ENCODE measurements around the gene TRAPPC12.

DNA sequence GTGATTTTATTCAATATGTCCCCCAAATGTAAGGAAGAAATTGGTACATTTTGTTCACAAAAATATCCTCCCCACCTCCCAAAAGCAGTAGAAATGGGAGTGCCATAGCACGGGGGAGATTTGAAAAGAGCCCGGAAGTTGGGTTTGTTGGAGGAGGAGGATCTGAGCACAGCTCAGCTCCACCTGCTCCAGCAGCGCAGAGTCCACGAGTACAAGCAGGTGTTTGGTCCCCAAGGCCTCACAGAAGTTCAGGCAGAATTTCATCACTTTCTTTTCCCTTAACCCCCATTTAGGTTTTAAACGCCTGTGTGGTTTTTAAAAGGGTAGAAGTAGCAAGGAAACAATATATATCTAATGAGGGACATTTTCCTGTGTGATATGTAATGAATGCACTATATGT, 56.0 kb downstream of the TRAPPC12 start:
- TF ChIP-seq, protein P1, sequence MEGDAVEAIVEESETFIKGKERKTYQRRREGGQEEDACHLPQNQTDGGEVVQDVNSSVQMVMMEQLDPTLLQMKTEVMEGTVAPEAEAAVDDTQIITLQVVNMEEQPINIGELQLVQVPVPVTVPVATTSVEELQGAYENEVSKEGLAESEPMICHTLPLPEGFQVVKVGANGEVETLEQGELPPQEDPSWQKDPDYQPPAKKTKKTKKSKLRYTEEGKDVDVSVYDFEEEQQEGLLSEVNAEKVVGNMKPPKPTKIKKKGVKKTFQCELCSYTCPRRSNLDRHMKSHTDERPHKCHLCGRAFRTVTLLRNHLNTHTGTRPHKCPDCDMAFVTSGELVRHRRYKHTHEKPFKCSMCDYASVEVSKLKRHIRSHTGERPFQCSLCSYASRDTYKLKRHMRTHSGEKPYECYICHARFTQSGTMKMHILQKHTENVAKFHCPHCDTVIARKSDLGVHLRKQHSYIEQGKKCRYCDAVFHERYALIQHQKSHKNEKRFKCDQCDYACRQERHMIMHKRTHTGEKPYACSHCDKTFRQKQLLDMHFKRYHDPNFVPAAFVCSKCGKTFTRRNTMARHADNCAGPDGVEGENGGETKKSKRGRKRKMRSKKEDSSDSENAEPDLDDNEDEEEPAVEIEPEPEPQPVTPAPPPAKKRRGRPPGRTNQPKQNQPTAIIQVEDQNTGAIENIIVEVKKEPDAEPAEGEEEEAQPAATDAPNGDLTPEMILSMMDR (conservative IDR thresholded peaks at IDR 0.05; ENCODE audit: low read depth, low read length) = no peak
- no peak for TF ChIP-seq EZH2phosphoT487 (IDR thresholded peaks at IDR 0.05; ENCODE audit: borderline replicate concordance, low read length)
- no peak for TF ChIP-seq EZH2 (IDR thresholded peaks at IDR 0.05; ENCODE audit: low read length, unreplicated experiment)

Measured in PC-3 (cell line).